ENCODE data around the gene LAMC3.

GRCh38 chr9:131129183-131129582, 120.2 kb downstream of the LAMC3 start:
- no peak for TF ChIP-seq POLR2A (IDR thresholded peaks at IDR 0.05; ENCODE audit: low read length)
- TF ChIP-seq GATA1 (IDR thresholded peaks at IDR 0.05; ENCODE audit: low read depth, low read length): no peak

Data from erythroblast (primary cell).